ENCODE results near the gene PTPRM.

PTPRM gene

DNA sequence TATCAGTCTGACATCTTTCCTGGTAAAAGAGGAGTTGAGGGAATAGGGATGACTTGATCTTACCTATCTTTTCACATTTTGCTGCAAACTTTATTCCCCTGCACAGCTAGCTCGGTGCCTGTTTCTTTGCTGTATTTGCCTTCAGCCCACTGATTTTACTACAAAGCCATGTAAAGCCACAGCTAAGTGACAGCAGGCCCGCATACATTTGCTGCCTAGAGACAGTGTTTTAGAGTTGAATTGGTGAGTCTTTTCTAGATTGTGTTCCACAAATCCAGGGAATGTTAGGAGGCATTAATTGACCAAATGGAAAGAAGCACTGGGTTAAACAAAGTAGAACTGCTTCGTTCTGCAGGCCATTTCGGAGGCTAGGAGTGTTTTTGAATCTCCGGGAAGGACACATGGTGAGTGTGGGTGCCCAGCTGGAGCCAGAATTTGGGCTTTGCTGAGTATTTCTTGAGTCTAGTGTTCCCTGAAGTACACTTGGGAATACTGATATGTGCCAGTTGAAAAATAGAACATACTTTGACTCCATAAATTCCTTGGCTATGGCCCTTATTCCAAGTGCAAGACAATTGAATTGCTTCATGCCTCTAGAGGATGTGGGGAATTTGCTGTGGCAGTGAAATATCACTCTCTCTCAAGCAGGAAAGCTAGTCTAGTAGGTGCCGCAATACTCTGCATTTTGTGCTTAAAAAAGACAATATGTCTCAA lies 329.8 kb downstream of the PTPRM start:
- TF ChIP-seq, protein P1, sequence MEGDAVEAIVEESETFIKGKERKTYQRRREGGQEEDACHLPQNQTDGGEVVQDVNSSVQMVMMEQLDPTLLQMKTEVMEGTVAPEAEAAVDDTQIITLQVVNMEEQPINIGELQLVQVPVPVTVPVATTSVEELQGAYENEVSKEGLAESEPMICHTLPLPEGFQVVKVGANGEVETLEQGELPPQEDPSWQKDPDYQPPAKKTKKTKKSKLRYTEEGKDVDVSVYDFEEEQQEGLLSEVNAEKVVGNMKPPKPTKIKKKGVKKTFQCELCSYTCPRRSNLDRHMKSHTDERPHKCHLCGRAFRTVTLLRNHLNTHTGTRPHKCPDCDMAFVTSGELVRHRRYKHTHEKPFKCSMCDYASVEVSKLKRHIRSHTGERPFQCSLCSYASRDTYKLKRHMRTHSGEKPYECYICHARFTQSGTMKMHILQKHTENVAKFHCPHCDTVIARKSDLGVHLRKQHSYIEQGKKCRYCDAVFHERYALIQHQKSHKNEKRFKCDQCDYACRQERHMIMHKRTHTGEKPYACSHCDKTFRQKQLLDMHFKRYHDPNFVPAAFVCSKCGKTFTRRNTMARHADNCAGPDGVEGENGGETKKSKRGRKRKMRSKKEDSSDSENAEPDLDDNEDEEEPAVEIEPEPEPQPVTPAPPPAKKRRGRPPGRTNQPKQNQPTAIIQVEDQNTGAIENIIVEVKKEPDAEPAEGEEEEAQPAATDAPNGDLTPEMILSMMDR (conservative IDR thresholded peaks at IDR 0.05; ENCODE audit: low read depth, low read length), result no peak
- DNase-seq (ENCODE audit: low read depth), result no peak
- H3K4me3 ChIP-seq (ENCODE audit: low read length), result no peak overlapping the region

DNA sequence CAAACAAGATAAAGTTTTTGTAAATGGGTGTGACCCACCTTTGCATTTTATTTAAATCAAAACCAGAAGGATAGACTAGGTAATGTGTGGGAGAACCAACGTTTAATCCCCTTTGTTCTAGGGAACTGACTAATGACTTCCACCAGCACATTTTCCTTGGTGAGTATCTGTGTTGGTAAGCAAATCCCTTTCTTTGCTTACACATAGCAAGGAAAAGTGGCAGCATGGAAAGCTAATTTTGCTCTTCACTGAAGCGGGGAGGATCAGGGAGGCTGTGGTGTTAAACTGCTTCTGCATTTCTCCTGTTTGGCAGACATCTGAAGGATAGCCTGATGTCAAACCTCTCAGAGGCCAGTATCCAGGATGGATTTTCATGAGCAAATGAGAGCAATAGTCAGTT lies 331.1 kb downstream of the PTPRM start:
- TF ChIP-seq, protein P1 (conservative IDR thresholded peaks at IDR 0.05; ENCODE audit: low read depth, low read length), result no peak
- no peak for DNase-seq (ENCODE audit: low read depth)
- H3K4me3 ChIP-seq (ENCODE audit: low read length), result no peak overlapping the region

DNA sequence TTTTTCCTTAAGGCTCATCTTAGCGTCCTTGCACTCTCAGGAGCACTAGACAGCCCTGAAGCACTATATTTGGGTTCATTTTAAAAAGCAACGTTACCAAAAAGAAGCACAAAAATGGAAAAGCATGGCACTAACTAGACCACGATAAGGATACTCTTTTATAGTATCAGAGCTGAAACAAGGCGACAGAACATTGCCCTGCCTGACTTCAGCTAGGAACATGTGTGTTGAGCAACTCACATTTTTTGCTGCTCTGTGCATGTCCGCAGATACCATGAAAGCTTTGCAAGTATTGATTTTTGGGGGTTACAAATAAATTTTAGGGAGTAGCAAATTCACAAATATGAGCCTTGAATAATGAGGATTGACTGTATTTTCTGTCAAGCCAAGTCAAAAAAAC lies 332.0 kb downstream of the PTPRM start:
- H3K4me3 ChIP-seq (ENCODE audit: low read length), result no peak overlapping the region
- TF ChIP-seq, protein P1 (conservative IDR thresholded peaks at IDR 0.05; ENCODE audit: low read depth, low read length), result no peak
- no peak for DNase-seq (ENCODE audit: low read depth)

DNA sequence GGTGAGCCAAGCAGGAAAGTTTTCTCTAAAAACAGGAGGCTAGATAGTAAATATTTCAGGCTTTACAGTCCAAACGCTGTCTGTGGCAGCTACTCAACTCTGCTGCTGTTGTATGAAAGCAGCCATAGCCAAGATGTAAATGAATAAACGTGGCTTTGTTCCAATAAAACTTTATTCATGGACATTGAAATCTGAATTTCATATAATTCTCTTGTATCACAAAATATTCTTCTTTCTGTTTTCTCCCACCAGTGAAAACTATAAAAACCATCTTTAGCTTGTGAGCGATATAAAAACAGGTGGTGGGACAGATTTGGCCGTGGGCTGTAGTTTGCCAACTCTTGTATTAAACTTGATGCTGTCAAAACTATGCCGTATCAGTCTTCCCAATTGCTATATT lies 333.0 kb downstream of the PTPRM start:
- TF ChIP-seq, protein P1 (conservative IDR thresholded peaks at IDR 0.05; ENCODE audit: low read depth, low read length), result no peak
- DNase-seq (ENCODE audit: low read depth), result no peak
- no peak overlapping the region for H3K4me3 ChIP-seq (ENCODE audit: low read length)

DNA sequence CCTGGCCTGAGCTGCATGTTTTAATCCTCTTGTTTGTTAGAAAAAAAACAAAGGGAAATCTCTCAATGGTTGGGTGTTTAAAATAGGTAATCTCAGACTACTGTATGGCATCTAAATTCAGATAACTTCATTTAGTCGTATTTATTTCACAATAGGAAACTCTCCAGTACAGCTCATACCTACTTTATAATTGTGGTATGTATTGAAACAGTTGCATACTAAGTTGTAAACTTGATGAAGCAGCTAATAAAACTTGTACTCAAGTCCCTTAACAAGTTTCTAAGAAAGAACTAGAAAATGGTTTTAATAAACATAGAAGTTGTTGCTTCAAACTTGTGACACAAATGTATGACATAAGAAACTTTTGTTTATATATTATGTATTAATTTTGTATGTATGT lies 334.5 kb downstream of the PTPRM start:
- no peak for DNase-seq (ENCODE audit: low read depth)
- TF ChIP-seq, protein P1 (conservative IDR thresholded peaks at IDR 0.05; ENCODE audit: low read depth, low read length), result no peak
- no peak overlapping the region for H3K4me3 ChIP-seq (ENCODE audit: low read length)

DNA sequence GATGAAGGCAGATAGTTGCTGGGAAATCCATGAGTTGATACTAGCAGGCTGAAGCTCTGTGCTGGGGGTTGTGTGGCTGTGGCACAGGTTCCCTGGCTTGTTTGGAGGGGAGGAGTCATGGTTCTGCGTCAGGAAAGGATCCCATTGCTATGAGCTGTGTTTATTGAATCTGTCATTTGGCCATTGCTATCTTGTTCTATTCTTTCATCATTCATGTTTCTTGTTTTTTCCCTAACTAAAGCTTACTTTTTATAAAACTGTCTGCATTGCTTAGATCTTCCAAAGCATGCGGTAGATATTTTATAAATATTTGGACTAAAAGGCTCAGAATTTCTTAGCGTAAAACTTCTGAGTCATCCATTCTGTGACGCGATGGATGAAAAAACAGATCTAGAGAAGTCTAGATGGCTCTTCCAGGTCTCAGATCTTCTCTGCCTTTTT lies 335.3 kb downstream of the PTPRM start:
- no peak overlapping the region for H3K4me3 ChIP-seq (ENCODE audit: low read length)
- no peak for DNase-seq (ENCODE audit: low read depth)
- TF ChIP-seq, protein P1 (conservative IDR thresholded peaks at IDR 0.05; ENCODE audit: low read depth, low read length), result no peak

DNA sequence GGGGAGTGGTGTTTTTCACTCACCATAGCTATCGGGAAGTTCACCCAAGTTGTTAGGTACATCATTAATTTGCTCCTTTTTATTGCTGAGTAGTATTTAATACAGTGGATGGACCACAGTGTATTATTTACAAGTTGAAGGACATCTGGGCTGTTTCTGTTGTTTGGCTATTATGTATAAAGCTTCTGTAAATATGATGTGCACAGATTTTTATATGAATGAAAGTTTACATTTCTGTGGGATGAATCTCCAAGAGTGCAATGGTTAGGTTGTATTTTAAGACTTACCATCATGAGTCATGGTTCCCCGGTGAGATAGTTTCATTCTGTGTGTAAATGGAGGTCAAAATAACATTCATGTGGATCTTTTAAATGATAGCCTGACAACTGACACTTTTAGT lies 337.4 kb downstream of the PTPRM start:
- H3K4me3 ChIP-seq (ENCODE audit: low read length), result no peak overlapping the region
- no peak for DNase-seq (ENCODE audit: low read depth)
- TF ChIP-seq, protein P1 (conservative IDR thresholded peaks at IDR 0.05; ENCODE audit: low read depth, low read length), result no peak
